Natural killer cell treated with Interleukin-12 subunit alpha and Interleukin-12 subunit beta and Interleukin-15 and Interleukin-18, amount 100 ng/mL, for 72 hours (primary cell): ENCODE data around the gene TELO2. TPM values are rescaled to one million over a fixed set of nuclear protein-coding genes. Genes with fewer than 3 reads are reported as not detected.

ENCODE experiments used
- ATAC-seq, 2 donors: fragments of 150-1000 bp; cut with Tn5 transposase in 1 of 2; sonication (Bioruptor Pico), chemical (Tn5 transposase) in 1 of 2; 2 replicates each; pipeline ENCODE4 v1.10.0; 2021
- DNase-seq: peaks from one replicate; pipeline ENCODE4 v3.0.0; 2022; ENCODE audit warnings: low spot score
- H3K27ac Mint-ChIP-seq, 2 donors: 1 replicate in 1 of 2; 2 replicates in 1 of 2; pipeline ENCODE4 v1.8.0; 2022; ENCODE audit warnings: mixed read lengths in 2 of 2, mild to moderate bottlenecking in 1 of 2, moderate library complexity in 1 of 2
- H3K27me3 Mint-ChIP-seq, 2 donors: 1 replicate in 1 of 2; 2 replicates in 1 of 2; pipeline ENCODE4 v1.8.0; 2022; ENCODE audit warnings: mixed read lengths in 2 of 2
- H3K36me3 Mint-ChIP-seq: one replicate; pipeline ENCODE4 v1.8.0; 2022; ENCODE audit warnings: mixed read lengths
- H3K4me1 Mint-ChIP-seq, 2 donors: 1 replicate in 1 of 2; 2 replicates in 1 of 2; pipeline ENCODE4 v1.8.0; 2022; ENCODE audit warnings: low read depth in 2 of 2, mixed read lengths in 2 of 2, mild to moderate bottlenecking in 1 of 2
- H3K4me3 Mint-ChIP-seq: one replicate; pipeline ENCODE4 v1.8.0; 2022; ENCODE audit warnings: mixed read lengths
- H3K9me3 Mint-ChIP-seq: 2 replicates; pipeline ENCODE4 v1.8.0; 2022; ENCODE audit warnings: mixed read lengths
- total RNA-seq, 2 donors: library from RNA; stranded (reverse); gene quantifications; one replicate each; pipeline ENCODE4 v1.2.3, GENCODE V29; 2022

The TELO2 gene
- total RNA-seq, 2 donors from 2014 or later: 55.5 to 156 TPM

- no peak overlapping the region for H3K4me3 Mint-ChIP-seq
- no peak for ATAC-seq
Measured at GRCh38 chr16:1541293-1542165, 48.4 kb downstream of the TELO2 start.

GRCh38 chr16:1542166-1542500 is 49.0 kb downstream of the TELO2 start:
- no peaks in the 10 kb centered on the region for H3K27me3 Mint-ChIP-seq
- no peaks in the 10 kb centered on the region for H3K36me3 Mint-ChIP-seq
- no peak overlapping the region for H3K4me3 Mint-ChIP-seq
- no peaks in the 10 kb centered on the region for H3K9me3 Mint-ChIP-seq
- H3K27ac Mint-ChIP-seq: no peak overlapping the region
- ATAC-seq (no peak), DNase-seq (no peak)
- H3K4me1 Mint-ChIP-seq: peaks cover 13 to 18% of the 10 kb centered on the region in 2 donors

More at GRCh38 chr16:1541293-1542165, 48.4 kb downstream of the TELO2 start:
- Mint-ChIP-seq H3K9me3 (no peaks in the 10 kb centered on the region), H3K4me1 (peaks cover 18 to 24% of the 10 kb centered on the region in 2 donors), H3K27me3 (no peaks in the 10 kb centered on the region), H3K27ac (no peak overlapping the region), H3K36me3 (no peaks in the 10 kb centered on the region)
- no peak for DNase-seq

- Mint-ChIP-seq H3K4me1 (peaks cover 13 to 16% of the 10 kb centered on the region in 2 donors), H3K4me3 (no peak overlapping the region)
Measured at GRCh38 chr16:1542533-1542932, 49.4 kb downstream of the TELO2 start.

GRCh38 chr16:1543085-1543896 is 50.1 kb downstream of the TELO2 start:
- no peaks in the 10 kb centered on the region for H3K9me3 Mint-ChIP-seq
- DNase-seq: no peak
- H3K27ac Mint-ChIP-seq: peak overlapping the region; percentile 85 to 95
- ATAC-seq: peak; percentile 70
- peaks cover 9 to 13% of the 10 kb centered on the region in 2 donors for H3K4me1 Mint-ChIP-seq
- H3K36me3 Mint-ChIP-seq: no peaks in the 10 kb centered on the region
- peak overlapping the region; percentile 85 for H3K4me3 Mint-ChIP-seq
- H3K27me3 Mint-ChIP-seq: no peaks in the 10 kb centered on the region

More at GRCh38 chr16:1542533-1542932, 49.4 kb downstream of the TELO2 start:
- Mint-ChIP-seq H3K27me3 (no peaks in the 10 kb centered on the region), H3K9me3 (no peaks in the 10 kb centered on the region), H3K36me3 (no peaks in the 10 kb centered on the region), H3K27ac (peak overlapping the region; percentile 85 to 95)
- ATAC-seq: no peak
- DNase-seq: no peak

GRCh38 chr16:1545044-1546040 is 52.2 kb downstream of the TELO2 start:
- Mint-ChIP-seq H3K36me3 (no peaks in the 10 kb centered on the region), H3K9me3 (no peaks in the 10 kb centered on the region), H3K27me3 (no peaks in the 10 kb centered on the region), H3K27ac (peak overlapping the region; percentile 31 to 45), H3K4me3 (no peak overlapping the region), H3K4me1 (peaks cover 6 to 18% of the 10 kb centered on the region in 2 donors)
- no peak for DNase-seq
- no peak for ATAC-seq

GRCh38 chr16:1546430-1546829 is 53.3 kb downstream of the TELO2 start:
- no peak for DNase-seq
- Mint-ChIP-seq H3K36me3 (no peaks in the 10 kb centered on the region), H3K27me3 (no peaks in the 10 kb centered on the region), H3K27ac (no peak overlapping the region), H3K4me3 (no peak overlapping the region), H3K9me3 (no peaks in the 10 kb centered on the region), H3K4me1 (peaks cover 6 to 18% of the 10 kb centered on the region in 2 donors)
- no peak for ATAC-seq

GRCh38 chr16:1548233-1548632 is 55.1 kb downstream of the TELO2 start:
- Mint-ChIP-seq H3K4me3 (no peak overlapping the region), H3K9me3 (no peaks in the 10 kb centered on the region), H3K27me3 (no peaks in the 10 kb centered on the region), H3K36me3 (no peaks in the 10 kb centered on the region), H3K27ac (no peak overlapping the region), H3K4me1 (peaks cover 12 to 18% of the 10 kb centered on the region in 2 donors)
- DNase-seq: no peak
- no peak for ATAC-seq

- ATAC-seq (no peak), DNase-seq (no peak)
- H3K36me3 Mint-ChIP-seq: no peaks in the 10 kb centered on the region
- H3K27ac Mint-ChIP-seq: no peak overlapping the region
- H3K4me1 Mint-ChIP-seq: peaks cover 8 to 14% of the 10 kb centered on the region in 2 donors
- H3K4me3 Mint-ChIP-seq: no peak overlapping the region
- no peaks in the 10 kb centered on the region for H3K9me3 Mint-ChIP-seq
- no peaks in the 10 kb centered on the region for H3K27me3 Mint-ChIP-seq
Measured at GRCh38 chr16:1548727-1549126, 55.6 kb downstream of the TELO2 start.

- no peaks in the 10 kb centered on the region for H3K27me3 Mint-ChIP-seq
- DNase-seq: no peak
- peaks cover 7 to 13% of the 10 kb centered on the region in 2 donors for H3K4me1 Mint-ChIP-seq
- no peaks in the 10 kb centered on the region for H3K9me3 Mint-ChIP-seq
- ATAC-seq: no peak
- peak overlapping the region; percentile 12 to 45 for H3K27ac Mint-ChIP-seq
- no peaks in the 10 kb centered on the region for H3K36me3 Mint-ChIP-seq
- no peak overlapping the region for H3K4me3 Mint-ChIP-seq
Measured at GRCh38 chr16:1550069-1550468, 56.9 kb downstream of the TELO2 start.

- no peaks in the 10 kb centered on the region for H3K27me3 Mint-ChIP-seq
- H3K4me3 Mint-ChIP-seq: no peak overlapping the region
- no peaks in the 10 kb centered on the region for H3K36me3 Mint-ChIP-seq
- peaks cover 7 to 13% of the 10 kb centered on the region in 2 donors for H3K4me1 Mint-ChIP-seq
- peak overlapping the region in 1 of 2 donors; percentile 45 for H3K27ac Mint-ChIP-seq
- DNase-seq: no peak
- H3K9me3 Mint-ChIP-seq: no peaks in the 10 kb centered on the region
- ATAC-seq: no peak
Measured at GRCh38 chr16:1550696-1551095, 57.5 kb downstream of the TELO2 start.

GRCh38 chr16:1551166-1551565 is 58.0 kb downstream of the TELO2 start:
- ATAC-seq (no peak), DNase-seq (no peak)
- Mint-ChIP-seq H3K27me3 (no peaks in the 10 kb centered on the region), H3K4me3 (no peak overlapping the region), H3K4me1 (peaks cover 7 to 13% of the 10 kb centered on the region in 2 donors), H3K36me3 (no peaks in the 10 kb centered on the region), H3K27ac (no peak overlapping the region), H3K9me3 (no peaks in the 10 kb centered on the region)

GRCh38 chr16:1552129-1552528 is 59.0 kb downstream of the TELO2 start:
- Mint-ChIP-seq H3K27me3 (no peaks in the 10 kb centered on the region), H3K4me3 (no peak overlapping the region)
- no peak for ATAC-seq

More at GRCh38 chr16:1552129-1552528, 59.0 kb downstream of the TELO2 start:
- Mint-ChIP-seq H3K27ac (no peak overlapping the region), H3K4me1 (peaks cover 7 to 13% of the 10 kb centered on the region in 2 donors), H3K36me3 (no peaks in the 10 kb centered on the region), H3K9me3 (no peaks in the 10 kb centered on the region)
- no peak for DNase-seq
